ENCODE results near the gene DSN1. TPM values are rescaled to one million over a fixed set of nuclear protein-coding genes. Genes with fewer than 3 reads are reported as not detected.

The DSN1 gene
- total and polyA plus RNA-seq, 4 donors = 3.5 to 14.6 (median 5.1) TPM

GRCh38 chr20:36717021-36717420 is 56.5 kb downstream of the DSN1 start (continued):
- TF ChIP-seq REST (IDR thresholded peaks at IDR 0.05) = no peak
- TF ChIP-seq RXRA (IDR thresholded peaks at IDR 0.05) = no peak
- no peak for TF ChIP-seq FOXA1 (IDR thresholded peaks at IDR 0.05)
- TF ChIP-seq ATF3 (IDR thresholded peaks at IDR 0.05) = no peak
- TF ChIP-seq EGR1 (IDR thresholded peaks at IDR 0.05; ENCODE audit: low read depth in 2 of 2) = no peak
- TF ChIP-seq SP1 (IDR thresholded peaks at IDR 0.05) = no peak
- no peak for TF ChIP-seq FOXA2 (IDR thresholded peaks at IDR 0.05)
- no peak for TF ChIP-seq MAX (IDR thresholded peaks at IDR 0.05)
- TF ChIP-seq HNF4A (conservative IDR thresholded peaks at IDR 0.05) = no peak

- no peaks in the 10 kb centered on the region for H3K9me3 ChIP-seq (ENCODE audit: control insufficient read depth in 4 of 4, low read length in 3 of 4)
- H3K27ac ChIP-seq (ENCODE audit: low read depth in 1 of 2, low read length in 2 of 2) = no peak overlapping the region
- no peak for DNase-seq (ENCODE audit: low spot score)
- H3K27me3 ChIP-seq (ENCODE audit: control insufficient read depth in 4 of 4, insufficient read depth in 4 of 4, low read length in 3 of 4) = no peaks in the 10 kb centered on the region
- H3K4me1 ChIP-seq (ENCODE audit: control insufficient read depth in 4 of 4, insufficient read depth in 4 of 4, low read length in 3 of 4) = no peaks in the 10 kb centered on the region
- no peaks in the 10 kb centered on the region for H3K36me3 ChIP-seq (ENCODE audit: control insufficient read depth in 4 of 4, insufficient read depth in 3 of 4, low read depth in 1 of 4, low read length in 3 of 4)
- no peak overlapping the region for H3K9ac ChIP-seq (ENCODE audit: low read depth in 1 of 2, low read length in 2 of 2)
- no peak overlapping the region for H3K4me3 ChIP-seq (ENCODE audit: low read depth in 1 of 3, low read length in 3 of 3)
- TF ChIP-seq GABPA (IDR thresholded peaks at IDR 0.05 in 1 of 2, conservative IDR thresholded peaks at IDR 0.05 in 1 of 2) (no peak), FOXA2 (IDR thresholded peaks at IDR 0.05) (no peak), MAX (IDR thresholded peaks at IDR 0.05) (no peak), ATF3 (IDR thresholded peaks at IDR 0.05) (no peak), CTCF (IDR thresholded peaks at IDR 0.05; ENCODE audit: low read depth, low read length, missing input control) (no peak), TAF1 (conservative IDR thresholded peaks at IDR 0.05) (no peak), RXRA (IDR thresholded peaks at IDR 0.05) (no peak), FOXA1 (IDR thresholded peaks at IDR 0.05) (no peak), JUND (IDR thresholded peaks at IDR 0.05) (no peak), HNF4A (conservative IDR thresholded peaks at IDR 0.05) (no peak), HNF4G (IDR thresholded peaks at IDR 0.05) (no peak), ZBTB33 (IDR thresholded peaks at IDR 0.05) (no peak), REST (IDR thresholded peaks at IDR 0.05) (no peak), YY1 (IDR thresholded peaks at IDR 0.05) (no peak), SP1 (IDR thresholded peaks at IDR 0.05) (no peak), EGR1 (IDR thresholded peaks at IDR 0.05; ENCODE audit: low read depth in 2 of 2) (no peak), RAD21 (IDR thresholded peaks at IDR 0.05) (no peak), NR2F2 (IDR thresholded peaks at IDR 0.05) (no peak)
- 94% methylated on average over 1 of the region's 1 CpG for WGBS
Measured at GRCh38 chr20:36712775-36713174, 60.8 kb downstream of the DSN1 start.
